22Rv1 (cell line): ENCODE measurements around the gene CD44.

Source experiments
- CTCF ChIP-seq: fragments of 450-650 bp; IDR thresholded peaks from 2 replicates; pipeline ENCODE4 v1.5.1; 2017; ENCODE audit warnings: mild to moderate bottlenecking
- ZFX ChIP-seq: fragments of 450-650 bp; IDR thresholded peaks from 2 replicates; pipeline ENCODE4 v1.6.1; 2017; ENCODE audit warnings: antibody characterized with exemption, borderline replicate concordance

GRCh38 chr11:35253237-35253636 lies 114.3 kb downstream of the CD44 start:
- TF ChIP-seq CTCF, result no peak
- TF ChIP-seq ZFX, result no peak
